Gastroesophageal sphincter (tissue), 2 donors: Measurements from ENCODE around the gene RAB42.

ENCODE experiments used
- EP300 ChIP-seq: sonication (generic); formaldehyde crosslinking; IDR thresholded peaks from one replicate; pipeline ENCODE4 v1.6.1; 2017; ENCODE audit warnings: antibody characterized with exemption, mild to moderate bottlenecking
- POLR2A ChIP-seq, 2 donors: fragments of 450-650 bp; IDR thresholded peaks; one replicate each; pipeline ENCODE4 v1.6.1; 2017; ENCODE audit warnings: antibody characterized with exemption in 2 of 2, mild to moderate bottlenecking in 2 of 2, moderate library complexity in 1 of 2

DNA sequence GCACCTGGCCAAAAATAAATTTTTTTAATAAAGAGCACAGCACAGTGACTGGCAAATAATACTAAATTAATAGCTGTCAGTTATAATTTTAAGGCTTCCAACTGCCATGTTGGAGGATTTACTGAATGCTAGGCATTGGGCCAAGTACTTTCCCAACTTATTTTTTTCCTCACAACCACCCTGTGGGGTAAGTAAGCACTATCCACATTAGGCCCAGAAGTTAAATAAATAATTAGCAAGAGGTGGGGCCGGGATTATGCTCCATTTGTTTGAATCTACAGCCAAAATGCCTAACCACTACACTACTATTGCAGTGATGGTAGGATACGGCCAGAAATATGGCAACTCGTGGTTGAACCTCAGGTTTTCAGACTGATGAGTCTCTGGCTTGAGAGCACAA, 43.7 kb upstream of the RAB42 start:
- TF ChIP-seq EP300 (no peak), POLR2A (IDR thresholded peaks at IDR 0.05) (no peak)
